GM06990 (cell line): ENCODE data around the gene FAM76B.

Experiments
- DNase-seq: peaks from one replicate; pipeline ENCODE4 v3.0.0-alpha.2; 2011; ENCODE audit not compliant: insufficient read length; ENCODE audit errors: extremely low read depth
- H3K27me3 ChIP-seq: replicated peaks from 2 replicates; pipeline ENCODE4 v1.6.0; 2011; ENCODE audit warnings: low read length; ENCODE audit not compliant: control insufficient read depth, insufficient read depth
- H3K36me3 ChIP-seq: 2 replicates; pipeline ENCODE4 v1.5.1; 2011; ENCODE audit warnings: low read length; ENCODE audit not compliant: control insufficient read depth, insufficient read depth
- H3K4me3 ChIP-seq: replicated peaks from 2 replicates; pipeline ENCODE4 v1.5.1; 2011; ENCODE audit warnings: low read depth, mild to moderate bottlenecking, control low read depth, low read length
- CTCF ChIP-seq: IDR thresholded peaks from 2 replicates; pipeline ENCODE4 v1.5.1; 2011; ENCODE audit warnings: low read length, control low read depth, mild to moderate bottlenecking, inconsistent platforms; ENCODE audit not compliant: insufficient read depth, poor library complexity, severe bottlenecking

FAM76B gene

DNA sequence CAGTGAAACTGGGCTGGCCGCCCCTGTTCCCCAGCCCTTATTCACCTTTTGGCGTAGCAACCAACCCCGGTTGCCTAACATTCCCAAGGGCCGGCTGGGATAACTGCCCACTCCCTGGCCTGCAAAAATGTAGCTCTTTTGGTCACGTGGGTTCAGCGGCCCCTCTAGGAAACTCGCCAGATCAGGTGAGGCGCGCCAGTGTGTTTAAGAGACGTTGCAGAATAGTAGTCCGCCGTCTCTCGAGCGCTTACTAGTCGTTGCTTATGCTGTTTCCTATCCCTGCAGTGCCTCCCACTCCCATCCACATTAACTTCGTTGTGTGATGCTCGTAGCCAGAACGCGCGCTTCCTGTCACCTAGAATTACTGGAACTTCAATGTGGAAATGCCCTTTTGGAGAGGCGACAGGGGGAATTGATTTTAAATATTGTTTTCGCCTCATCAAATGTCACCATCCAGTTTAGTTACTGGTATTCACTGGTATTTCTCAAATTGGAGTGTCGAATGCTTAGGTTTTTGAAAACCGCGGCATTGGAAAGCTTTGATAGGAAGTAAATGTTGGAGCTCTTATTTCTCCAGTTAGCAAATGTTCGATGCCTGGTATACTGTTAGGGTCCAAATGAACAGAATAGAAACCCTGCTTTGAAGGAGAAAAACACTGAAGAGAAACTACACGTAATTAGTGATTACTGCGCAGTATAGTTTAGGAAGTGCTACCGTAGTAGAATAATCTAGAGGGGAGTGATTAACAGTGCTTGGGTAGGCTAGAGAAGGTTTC, 1.5 kb upstream of the FAM76B start:
- Histone ChIP-seq H3K36me3 (no peaks in the 10 kb centered on the region), H3K4me3 (peak overlapping the region; percentile 93), H3K27me3 (no peaks in the 10 kb centered on the region)
- TF ChIP-seq CTCF = no peak
- no peak for DNase-seq

DNA sequence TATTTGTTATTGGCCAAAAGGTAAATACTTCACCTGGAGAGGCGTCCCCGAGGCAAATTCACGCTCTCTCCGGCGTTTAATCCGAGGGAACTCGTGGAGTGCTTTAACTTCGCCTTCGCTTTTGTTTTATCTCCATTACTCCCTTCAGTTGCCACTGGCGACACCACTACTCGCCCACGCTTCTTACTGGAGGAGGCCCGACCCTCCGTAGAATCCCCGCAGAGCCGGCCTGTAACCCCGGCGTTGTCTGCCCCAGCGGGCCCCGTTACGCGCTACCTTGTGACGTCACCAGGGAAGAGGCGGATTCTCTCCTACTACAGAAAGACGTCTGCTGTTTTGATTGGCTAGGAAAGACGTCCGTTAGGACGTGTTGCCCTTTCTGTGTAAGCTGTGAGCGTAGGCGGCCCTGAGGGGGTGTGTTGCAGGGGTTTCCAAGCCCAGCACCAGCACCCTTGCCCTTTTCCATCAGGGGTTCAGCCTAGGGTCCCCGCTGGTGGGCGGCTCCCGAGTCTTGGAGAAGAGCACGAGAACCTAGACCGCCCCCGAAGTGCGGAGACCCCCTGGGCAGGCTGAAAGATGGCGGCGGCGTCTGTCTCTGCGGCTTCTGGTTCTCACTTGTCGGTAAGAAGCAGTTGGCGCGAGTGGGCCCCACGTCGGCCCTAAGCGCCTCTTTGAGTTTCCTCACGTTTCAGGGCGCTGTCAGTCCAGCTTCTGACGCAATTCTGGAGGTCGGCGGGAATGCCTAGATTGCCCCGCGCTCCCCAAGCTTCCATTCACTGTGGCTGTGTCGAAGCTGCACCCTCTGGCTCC, 746 bp upstream of the FAM76B start, which contains the start of gene CEP57:
CEP57 (plus strand) TSS at position 376 of the 810 bp plus-strand sequence; CDS start at position 577, 201 bp downstream.
- H3K36me3 ChIP-seq = no peaks in the 10 kb centered on the region; the same call in 1 of the 2 replicates
- peak; percentile 92 for DNase-seq
- no peak for TF ChIP-seq CTCF
- H3K4me3 ChIP-seq = peak within 1 kb of the TSS; percentile 93
- H3K27me3 ChIP-seq = no peaks in the 10 kb centered on the region

GRCh38 chr11:95788921-95789505, 569 bp downstream of the FAM76B start:
- no peak for DNase-seq

DNA sequence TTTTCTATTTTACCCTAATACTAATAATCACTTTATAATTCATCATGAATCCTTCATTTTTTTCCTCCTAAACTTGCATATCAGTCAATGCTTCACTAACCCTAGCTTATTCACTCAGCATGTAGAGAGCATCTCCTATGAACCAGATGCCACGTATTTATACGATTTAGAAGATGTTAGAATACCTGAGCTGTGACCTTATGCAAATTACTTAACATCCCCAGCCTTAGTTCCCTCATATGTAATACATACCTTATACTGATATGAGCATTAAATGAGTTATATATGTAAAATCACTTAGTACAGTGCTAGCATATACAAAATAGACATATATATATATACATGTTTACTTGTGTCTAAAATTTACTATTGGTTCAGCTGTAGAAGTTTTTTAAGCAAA, 9.0 kb downstream of the FAM76B start:
- no peak for TF ChIP-seq CTCF
- H3K4me3 ChIP-seq = no peak overlapping the region
- H3K36me3 ChIP-seq = peaks cover 3% of the 10 kb centered on the region

More at GRCh38 chr11:95788921-95789505, 569 bp downstream of the FAM76B start:
- TF ChIP-seq CTCF = peak; percentile 43
- Histone ChIP-seq H3K27me3 (no peaks in the 10 kb centered on the region), H3K4me3 (peak overlapping the region; percentile 93), H3K36me3 (no peaks in the 10 kb centered on the region; the same call in none of the 2 replicates)

GRCh38 chr11:95778699-95779098, 10.9 kb downstream of the FAM76B start:
- H3K36me3 ChIP-seq = peaks cover 6% of the 10 kb centered on the region
- H3K4me3 ChIP-seq = no peak overlapping the region
- no peaks in the 10 kb centered on the region for H3K27me3 ChIP-seq
- no peak for TF ChIP-seq CTCF
- peak; percentile 37 for DNase-seq

More for the DNA sequence above, 9.0 kb downstream of the FAM76B start:
- DNase-seq = no peak
- H3K27me3 ChIP-seq = no peaks in the 10 kb centered on the region
